HUES64 (cell line): Measurements from ENCODE around the gene CGN.

Source experiments
- H3K27ac ChIP-seq: 2 replicates; pipeline ENCODE4 v1.7.0; 2013; ENCODE audit warnings: low read depth, low read length, inconsistent platforms
- H3K27me3 ChIP-seq: 2 replicates; pipeline ENCODE4 v1.6.1; 2013; ENCODE audit warnings: mild to moderate bottlenecking, low read length; ENCODE audit not compliant: insufficient read depth
- H3K36me3 ChIP-seq: 2 replicates; pipeline ENCODE4 v1.6.1; 2013; ENCODE audit warnings: mild to moderate bottlenecking, low read length; ENCODE audit not compliant: insufficient read depth
- H3K4me1 ChIP-seq: 2 replicates; pipeline ENCODE4 v1.6.1; 2013; ENCODE audit warnings: mild to moderate bottlenecking, low read length, moderate library complexity; ENCODE audit not compliant: insufficient read depth
- H3K4me3 ChIP-seq: 2 replicates; pipeline ENCODE4 v1.5.1; 2013; ENCODE audit warnings: mild to moderate bottlenecking, low read length, moderate library complexity
- H3K9ac ChIP-seq: 2 replicates; pipeline ENCODE4 v1.6.1; 2013; ENCODE audit warnings: mild to moderate bottlenecking, low read depth, low read length
- H3K9me3 ChIP-seq: 2 replicates; pipeline ENCODE4 v1.6.1; 2013; ENCODE audit warnings: low read depth, low read length; ENCODE audit not compliant: insufficient read depth
- WGBS: fragments of 150-250, 120-280 bp; methylation state at CpG from one replicate; pipeline ENCODE4 v1.1.7; 2013; ENCODE audit warnings: missing lambda C conversion rate; 5-methylcytosine and 5-hydroxymethylcytosine counted together

The CGN gene

GRCh38 chr1:151549199-151549598 is 38.0 kb downstream of the CGN start:
- peaks cover 25% of the 10 kb centered on the region for H3K4me1 ChIP-seq
- no peaks in the 10 kb centered on the region for H3K9me3 ChIP-seq
- H3K36me3 ChIP-seq, result no peaks in the 10 kb centered on the region; the same call in 1 of the 2 replicates
- no peak overlapping the region for H3K4me3 ChIP-seq
- peak overlapping the region; percentile 37; the same call in 1 of the 2 replicates for H3K27ac ChIP-seq
- WGBS, result 91% methylated on average over 2 of the region's 2 CpGs
- no peak overlapping the region for H3K9ac ChIP-seq
- H3K27me3 ChIP-seq, result no peaks in the 10 kb centered on the region

DNA sequence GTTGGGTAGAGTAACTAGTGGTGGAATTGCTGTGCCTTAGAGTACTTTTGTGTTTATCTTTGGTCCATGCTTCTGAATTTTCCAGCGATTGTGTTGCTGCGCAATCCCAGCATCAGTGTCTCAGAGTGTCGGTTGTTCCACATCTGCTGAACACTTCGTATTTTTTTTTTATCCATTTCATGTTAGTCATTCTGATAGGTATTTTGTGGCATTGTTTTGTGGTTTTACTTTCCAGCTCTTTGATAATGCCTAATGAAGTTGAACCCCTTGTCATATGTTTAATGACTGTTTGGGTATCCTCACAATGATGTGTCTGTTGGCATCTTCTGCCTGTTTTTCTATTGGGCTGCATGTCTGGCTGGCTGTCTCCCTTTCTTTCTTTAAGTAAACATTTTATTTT is 42.5 kb downstream of the CGN start:
- 92% methylated on average over 4 of the region's 4 CpGs for WGBS
- H3K4me3 ChIP-seq, result no peak overlapping the region

DNA sequence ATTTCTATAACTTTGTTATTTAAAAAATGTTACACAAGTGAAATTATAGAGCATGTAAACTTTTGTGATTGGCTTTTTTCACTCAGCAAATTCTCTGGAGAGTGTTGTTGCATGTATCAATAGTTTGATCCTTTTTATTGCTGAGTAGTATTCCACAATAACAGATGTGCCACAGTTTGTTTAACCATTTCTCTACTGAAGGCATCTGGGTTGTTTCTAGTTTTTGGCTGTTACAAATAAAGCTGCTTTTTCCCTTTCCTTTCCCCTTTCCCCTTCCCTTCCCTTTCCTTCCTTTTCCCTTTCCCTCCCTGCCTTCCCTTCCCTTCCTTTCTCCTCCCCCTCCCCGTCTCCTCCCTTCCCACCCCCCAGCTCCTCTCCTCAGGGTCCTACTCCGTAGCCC is 44.9 kb downstream of the CGN start:
- H3K27me3 ChIP-seq, result no peaks in the 10 kb centered on the region
- no peak overlapping the region for H3K27ac ChIP-seq
- no peaks in the 10 kb centered on the region for H3K36me3 ChIP-seq
- H3K9me3 ChIP-seq, result no peaks in the 10 kb centered on the region
- no peak overlapping the region for H3K4me3 ChIP-seq
- WGBS, result 62% methylated on average over 2 of the region's 2 CpGs
- H3K9ac ChIP-seq, result no peak overlapping the region
- H3K4me1 ChIP-seq, result no peaks in the 10 kb centered on the region

More for the DNA sequence above, 42.5 kb downstream of the CGN start:
- peaks cover 8% of the 10 kb centered on the region; the same call in 1 of the 2 replicates for H3K4me1 ChIP-seq
- no peaks in the 10 kb centered on the region for H3K36me3 ChIP-seq
- no peaks in the 10 kb centered on the region for H3K9me3 ChIP-seq
- H3K9ac ChIP-seq, result no peak overlapping the region
- no peaks in the 10 kb centered on the region for H3K27me3 ChIP-seq
- H3K27ac ChIP-seq, result no peak overlapping the region

GRCh38 chr1:151562661-151563060 is 51.5 kb downstream of the CGN start:
- no peaks in the 10 kb centered on the region for H3K27me3 ChIP-seq
- no peak overlapping the region for H3K27ac ChIP-seq
- H3K4me3 ChIP-seq, result no peak overlapping the region
- H3K9me3 ChIP-seq, result no peaks in the 10 kb centered on the region
- peaks cover 6% of the 10 kb centered on the region; the same call in 1 of the 2 replicates for H3K4me1 ChIP-seq
- WGBS, result no CpG with 5 or more reads among the region's 1 CpG
- H3K9ac ChIP-seq, result no peak overlapping the region
- peaks cover 30% of the 10 kb centered on the region for H3K36me3 ChIP-seq

- Histone ChIP-seq H3K9me3 (no peaks in the 10 kb centered on the region), H3K9ac (no peak overlapping the region), H3K36me3 (peaks cover 36% of the 10 kb centered on the region), H3K4me1 (peaks cover 6% of the 10 kb centered on the region; the same call in 1 of the 2 replicates), H3K4me3 (no peak overlapping the region), H3K27me3 (no peaks in the 10 kb centered on the region), H3K27ac (no peak overlapping the region)
- WGBS, result 50% methylated on average over 1 of the region's 2 CpGs
These were observed 52.2 kb downstream of the CGN start for GRCh38 chr1:151563376-151563775.

- H3K9ac ChIP-seq, result no peak overlapping the region
- peak overlapping the region; percentile 20; the same call in 1 of the 2 replicates for H3K27ac ChIP-seq
- no peaks in the 10 kb centered on the region for H3K27me3 ChIP-seq
- no peak overlapping the region for H3K4me3 ChIP-seq
- 61% methylated on average over 5 of the region's 5 CpGs for WGBS
- peaks cover 6% of the 10 kb centered on the region; the same call in 1 of the 2 replicates for H3K4me1 ChIP-seq
- H3K36me3 ChIP-seq, result peaks cover 53% of the 10 kb centered on the region
- H3K9me3 ChIP-seq, result no peaks in the 10 kb centered on the region
These were observed 54.5 kb downstream of the CGN start for GRCh38 chr1:151565502-151566189.

GRCh38 chr1:151568626-151569088 is 57.5 kb downstream of the CGN start:
- H3K4me1 ChIP-seq, result peaks cover 6% of the 10 kb centered on the region; the same call in 1 of the 2 replicates
- H3K9ac ChIP-seq, result no peak overlapping the region
- 90% methylated on average over 3 of the region's 3 CpGs for WGBS
- peaks cover 61% of the 10 kb centered on the region for H3K36me3 ChIP-seq
- H3K27me3 ChIP-seq, result no peaks in the 10 kb centered on the region
- no peak overlapping the region for H3K4me3 ChIP-seq
- no peak overlapping the region for H3K27ac ChIP-seq
- H3K9me3 ChIP-seq, result no peaks in the 10 kb centered on the region

- no peaks in the 10 kb centered on the region for H3K9me3 ChIP-seq
- 93% methylated on average over 1 of the region's 1 CpG for WGBS
- peaks cover 67% of the 10 kb centered on the region for H3K36me3 ChIP-seq
- no peak overlapping the region for H3K27ac ChIP-seq
- H3K9ac ChIP-seq, result no peak overlapping the region
- no peaks in the 10 kb centered on the region for H3K27me3 ChIP-seq
- no peaks in the 10 kb centered on the region for H3K4me1 ChIP-seq
- no peak overlapping the region for H3K4me3 ChIP-seq
These were observed 59.6 kb downstream of the CGN start for GRCh38 chr1:151570819-151571218.

DNA sequence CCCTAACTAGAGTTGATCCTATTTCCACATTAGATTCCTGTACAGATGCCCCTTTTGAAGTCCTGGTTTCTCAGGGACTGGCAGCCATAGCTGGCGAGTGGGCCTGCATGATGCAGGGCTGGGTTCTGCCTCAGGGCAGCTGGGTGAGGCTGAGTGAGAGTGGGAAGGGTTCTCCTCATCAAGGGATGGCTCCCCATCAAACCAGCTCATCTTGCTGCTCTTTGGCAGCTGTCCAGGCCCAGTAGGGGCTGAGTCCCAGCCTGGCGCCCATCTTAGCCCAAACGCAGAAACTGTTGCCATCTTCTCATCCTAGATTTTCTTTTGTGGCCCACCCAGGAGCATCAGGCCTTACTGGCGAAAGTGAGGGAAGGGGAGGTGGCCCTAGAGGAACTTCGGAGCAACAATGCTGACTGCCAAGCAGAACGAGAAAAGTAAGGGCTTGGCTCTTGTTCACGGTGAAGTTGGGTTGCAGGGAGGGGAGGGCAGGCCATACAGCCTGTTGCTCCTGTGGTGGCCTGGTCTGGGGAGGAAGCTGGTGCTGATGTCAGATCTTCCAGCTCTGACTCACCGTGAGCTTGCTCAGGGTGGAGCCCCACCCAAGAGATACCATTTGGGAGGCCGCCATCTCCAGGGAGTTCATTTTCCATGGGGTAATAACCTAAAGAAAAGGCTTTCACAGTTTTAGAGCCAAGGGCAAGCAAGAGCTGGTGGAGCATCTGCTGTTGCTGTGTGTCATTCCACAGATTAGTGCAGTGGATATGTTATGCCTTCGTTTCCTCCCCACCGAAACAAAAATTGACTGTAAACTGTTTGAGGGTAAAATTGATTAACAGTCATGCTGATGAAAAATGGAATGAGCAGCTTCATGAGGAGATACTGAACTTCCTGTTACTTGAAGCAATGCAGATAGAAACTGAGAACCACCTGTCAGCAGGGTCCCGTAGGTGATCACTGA is 63.7 kb downstream of the CGN start:
- H3K4me1 ChIP-seq, result no peaks in the 10 kb centered on the region; the same call in 1 of the 2 replicates
- 94% methylated on average over 12 of the region's 12 CpGs for WGBS
- no peaks in the 10 kb centered on the region for H3K27me3 ChIP-seq
- H3K9me3 ChIP-seq, result no peaks in the 10 kb centered on the region
- H3K27ac ChIP-seq, result no peak overlapping the region
- H3K4me3 ChIP-seq, result no peak overlapping the region
- no peak overlapping the region for H3K9ac ChIP-seq
- H3K36me3 ChIP-seq, result peaks cover 52% of the 10 kb centered on the region

DNA sequence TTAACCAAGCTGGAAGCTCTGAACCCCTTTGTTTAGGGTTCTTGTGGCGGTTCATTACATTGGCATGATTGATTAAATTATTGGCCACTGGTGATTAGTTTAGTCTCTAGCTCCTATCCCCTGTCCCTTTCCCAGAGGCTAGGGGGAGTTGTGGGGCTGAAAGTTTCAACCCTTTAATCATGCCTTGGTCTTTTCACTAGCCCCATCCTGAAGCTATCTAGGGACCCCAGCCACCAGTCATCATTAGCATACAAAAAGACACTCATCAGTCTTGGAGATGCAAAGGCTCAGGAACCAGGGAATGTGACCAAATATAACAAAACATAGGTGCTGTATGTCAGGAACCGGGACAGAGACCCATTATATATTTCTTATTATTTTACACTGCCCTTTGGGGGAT is 66.0 kb downstream of the CGN start:
- H3K9ac ChIP-seq, result no peak overlapping the region
- no peak overlapping the region for H3K4me3 ChIP-seq
- H3K36me3 ChIP-seq, result peaks cover 57% of the 10 kb centered on the region
- no peaks in the 10 kb centered on the region for H3K27me3 ChIP-seq
- no peaks in the 10 kb centered on the region; the same call in 1 of the 2 replicates for H3K4me1 ChIP-seq
- 69% methylated on average over 2 of the region's 2 CpGs for WGBS
- H3K27ac ChIP-seq, result no peak overlapping the region
- H3K9me3 ChIP-seq, result no peaks in the 10 kb centered on the region

DNA sequence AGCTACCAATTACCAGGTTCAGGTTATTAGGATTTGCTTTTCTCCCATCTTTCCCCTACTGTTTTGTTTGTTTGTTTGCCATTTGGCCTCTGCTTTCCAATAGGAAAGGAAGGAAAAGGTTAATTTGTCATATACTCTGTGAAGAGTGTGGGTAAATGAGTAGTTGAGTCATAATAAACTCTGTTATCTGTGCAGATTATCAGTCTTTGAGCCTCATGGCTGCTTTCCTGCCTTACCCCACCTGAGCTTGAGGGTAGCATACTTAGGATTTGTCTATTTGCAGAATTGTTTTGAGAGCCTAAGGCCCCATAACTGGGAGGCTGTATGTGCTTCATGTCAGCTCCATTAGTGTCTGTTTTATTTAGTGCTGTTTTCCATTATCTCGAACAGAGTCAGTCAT is 67.8 kb downstream of the CGN start:
- no CpG with 5 or more reads among the region's 1 CpG for WGBS
- Histone ChIP-seq H3K27ac (no peak overlapping the region), H3K36me3 (peaks cover 59% of the 10 kb centered on the region), H3K27me3 (no peaks in the 10 kb centered on the region), H3K9me3 (no peaks in the 10 kb centered on the region), H3K9ac (no peak overlapping the region), H3K4me1 (no peaks in the 10 kb centered on the region; the same call in 1 of the 2 replicates), H3K4me3 (no peak overlapping the region)
